Esophagus muscularis mucosa (tissue), 4 donors: Measurements from ENCODE around the gene SULF2. TPM values are rescaled to one million over a fixed set of nuclear protein-coding genes. Genes with fewer than 3 reads are reported as not detected.

Experiments
- DNase-seq: peaks from one replicate; pipeline ENCODE4 v3.0.0-alpha.2; 2017; ENCODE audit errors: extremely low spot score
- H3K27ac ChIP-seq, 4 donors: fragments of 200-600 bp; sonication (generic); replicated peaks in 1 of 4; 1 replicate in 3 of 4; 2 replicates in 1 of 4; pipeline ENCODE4 v1.5.1; 2016 to 2019; ENCODE audit warnings: mild to moderate bottlenecking in 1 of 4
- H3K27me3 ChIP-seq, 4 donors: fragments of 200-600 bp; sonication (generic); one replicate each; pipeline versions ENCODE4 v1.5.1 to v1.6.0; 2016 to 2019
- H3K36me3 ChIP-seq, 4 donors: fragments of 200-600 bp; sonication (generic); one replicate each; pipeline ENCODE4 v1.5.1; 2016 to 2019
- H3K4me1 ChIP-seq, 4 donors: fragments of 200-600 bp; sonication (generic); one replicate each; pipeline ENCODE4 v1.5.1; 2016 to 2019
- H3K4me3 ChIP-seq, 4 donors: fragments of 200-600 bp; sonication (generic); 1 replicate in 2 of 4; 2 replicates in 2 of 4; pipeline ENCODE4 v1.5.1; 2016 to 2019; ENCODE audit warnings: mild to moderate bottlenecking in 4 of 4, moderate library complexity in 1 of 4
- H3K9me3 ChIP-seq, 4 donors: fragments of 200-600 bp; sonication (generic); 1 replicate in 3 of 4; 2 replicates in 1 of 4; pipeline ENCODE4 v1.5.1; 2016 to 2019
- CTCF ChIP-seq, 3 experiments: fragments of 200-600 bp in 2 of 3; fragments of 450-650 bp in 1 of 3; sonication (generic) in 2 of 3; IDR thresholded peaks; one replicate each; pipeline ENCODE4 v1.5.1; 2017 to 2019; ENCODE audit warnings: antibody characterized with exemption in 3 of 3, mild to moderate bottlenecking in 2 of 3, moderate library complexity in 1 of 3
- EP300 ChIP-seq: sonication (generic); formaldehyde crosslinking; IDR thresholded peaks from one replicate; pipeline ENCODE4 v1.6.1; 2017; ENCODE audit warnings: antibody characterized with exemption
- POLR2A ChIP-seq: fragments of 450-650 bp; IDR thresholded peaks from one replicate; pipeline ENCODE4 v1.6.1; 2017; ENCODE audit warnings: antibody characterized with exemption, moderate library complexity, mild to moderate bottlenecking, low read depth
- POLR2AphosphoS5 ChIP-seq, 2 donors: sonication (generic); formaldehyde crosslinking; IDR thresholded peaks; one replicate each; pipeline ENCODE4 v1.6.1; 2017; ENCODE audit warnings: antibody characterized with exemption in 2 of 2
- WGBS: methylation state at CpG from one replicate; pipeline ENCODE4 v1.1.5; 2018; 5-methylcytosine and 5-hydroxymethylcytosine counted together
- intact Hi-C: fragments of 100-400 bp; cut with DNase I; formaldehyde crosslinking; loops from one replicate; pipeline ENCODE4 v1.15.1; 2023
- total RNA-seq, 4 donors: library from RNA; depleted of rRNA; stranded (reverse); fragments of >200 nt; gene quantifications; one replicate each; pipeline versions ENCODE4 v1.1.0 to v1.2.1, GENCODE V29; 2016

SULF2 gene
- total RNA-seq, 4 donors from 2014 or later = 78.7 to 243 (median 138) TPM

DNA sequence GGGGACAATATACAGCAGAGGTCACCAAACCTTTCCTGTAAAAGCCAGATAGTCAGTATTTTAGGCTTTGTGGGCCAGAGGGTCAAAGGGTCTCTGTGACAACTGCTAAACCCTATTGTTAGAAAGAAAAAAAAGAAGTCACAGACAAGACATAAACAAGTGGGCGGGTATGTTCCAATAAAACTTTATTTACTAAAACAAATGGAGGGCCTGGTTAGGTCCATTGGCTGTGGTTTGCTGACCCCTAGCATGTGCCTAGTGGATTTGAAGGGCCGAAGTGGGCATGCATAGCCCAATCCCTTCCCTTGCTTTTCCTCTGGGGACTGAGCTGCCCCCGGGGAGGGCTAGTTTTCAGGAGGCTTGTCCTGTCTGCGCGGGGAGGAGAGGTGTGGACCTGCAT lies 78.9 kb downstream of the SULF2 start:
- Histone ChIP-seq H3K36me3 (peaks cover 0 to 11% (median 6%) of the 10 kb centered on the region in 4 donors), H3K4me3 (no peak overlapping the region), H3K4me1 (peaks cover 20 to 47% (median 45%) of the 10 kb centered on the region in 4 donors), H3K9me3 (no peaks in the 10 kb centered on the region), H3K27ac (peak overlapping the region in 2 of 4 donors; percentile 75 to 83), H3K27me3 (no peaks in the 10 kb centered on the region)
- WGBS = 89% methylated on average over 5 of the region's 5 CpGs
- intact Hi-C loops = no loop called here
- no peak for TF ChIP-seq CTCF (IDR thresholded peaks at IDR 0.05)
- TF ChIP-seq POLR2A = no peak
- no peak for TF ChIP-seq EP300
- TF ChIP-seq POLR2AphosphoS5 (IDR thresholded peaks at IDR 0.05) = no peak
- DNase-seq = no peak

DNA sequence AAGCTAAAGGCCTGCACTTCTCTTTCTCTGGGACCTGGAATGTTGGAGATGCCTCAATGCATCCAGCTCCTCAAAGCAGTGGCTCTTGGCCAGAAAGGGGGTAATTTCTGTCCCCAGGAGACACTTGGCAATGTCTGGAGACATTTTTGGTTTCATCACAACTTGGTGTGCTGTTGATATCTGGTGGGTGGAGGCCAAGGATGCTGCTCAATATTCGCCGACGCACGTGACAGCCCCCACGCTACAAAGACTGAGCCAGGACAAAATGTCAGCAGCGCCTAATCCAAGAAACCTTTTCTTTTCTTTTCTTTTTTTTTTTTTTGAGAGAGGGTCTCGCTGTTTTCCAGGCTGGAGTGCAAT lies 79.8 kb downstream of the SULF2 start:
- Histone ChIP-seq H3K9me3 (no peaks in the 10 kb centered on the region), H3K27me3 (no peaks in the 10 kb centered on the region), H3K4me1 (peaks cover 20 to 38% (median 36%) of the 10 kb centered on the region in 4 donors), H3K36me3 (peaks cover 0 to 20% (median 10%) of the 10 kb centered on the region in 4 donors), H3K27ac (peak overlapping the region; percentile 59 to 83 (median 69)), H3K4me3 (no peak overlapping the region)
- intact Hi-C loops = no loop called here
- DNase-seq = no peak
- WGBS = 42% methylated on average over 7 of the region's 7 CpGs
- no peak for TF ChIP-seq EP300
- peak in 1 of 2 donors; percentile 12 for TF ChIP-seq POLR2AphosphoS5 (IDR thresholded peaks at IDR 0.05)

DNA sequence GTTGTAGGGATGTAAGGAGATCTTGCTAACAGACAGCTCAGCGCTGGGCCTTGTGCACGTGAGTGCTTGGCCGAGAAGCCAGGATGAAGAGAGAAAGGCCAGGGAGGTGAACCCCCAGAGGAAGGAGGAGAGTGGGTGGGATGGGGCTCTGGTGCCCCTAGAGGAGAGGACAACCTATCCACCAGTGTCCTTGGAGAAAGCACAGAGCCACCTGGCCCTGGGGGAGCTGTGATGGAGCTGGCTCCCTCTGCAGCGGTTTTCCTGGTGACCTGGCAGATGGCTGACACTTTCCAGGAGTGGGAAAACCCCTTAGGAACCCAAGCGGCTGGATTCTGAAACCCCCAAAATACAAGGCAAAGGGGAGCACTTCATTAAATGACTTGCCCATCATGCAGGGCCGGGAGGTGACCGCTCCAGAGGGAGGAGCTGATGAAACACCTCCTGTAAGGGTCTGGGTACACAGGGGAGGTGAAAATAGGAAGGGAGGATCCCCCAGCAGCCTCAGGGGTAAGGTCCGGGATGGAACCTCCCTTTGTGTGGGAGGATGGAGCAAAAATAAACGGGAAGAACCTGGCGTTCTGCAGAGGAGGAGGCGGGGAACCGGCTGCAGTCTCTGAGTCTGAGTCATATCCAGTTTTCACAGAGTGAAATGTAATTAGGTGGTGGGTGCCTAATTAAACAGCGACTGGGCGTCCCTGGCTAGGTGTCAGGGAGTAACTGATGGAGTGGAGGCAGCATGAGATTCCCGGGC lies 80.4 kb downstream of the SULF2 start:
- Histone ChIP-seq H3K9me3 (no peaks in the 10 kb centered on the region), H3K4me1 (peaks cover 20 to 36% (median 34%) of the 10 kb centered on the region in 4 donors), H3K36me3 (peaks cover 0 to 20% (median 10%) of the 10 kb centered on the region in 4 donors), H3K4me3 (no peak overlapping the region), H3K27ac (peak overlapping the region; percentile 59 to 83 (median 69)), H3K27me3 (no peaks in the 10 kb centered on the region)
- DNase-seq = no peak
- TF ChIP-seq POLR2A (no peak), POLR2AphosphoS5 (IDR thresholded peaks at IDR 0.05) (peak; percentile 52 to 55)
- WGBS = 35% methylated on average over 15 of the region's 15 CpGs
- intact Hi-C loops = no loop called here

DNA sequence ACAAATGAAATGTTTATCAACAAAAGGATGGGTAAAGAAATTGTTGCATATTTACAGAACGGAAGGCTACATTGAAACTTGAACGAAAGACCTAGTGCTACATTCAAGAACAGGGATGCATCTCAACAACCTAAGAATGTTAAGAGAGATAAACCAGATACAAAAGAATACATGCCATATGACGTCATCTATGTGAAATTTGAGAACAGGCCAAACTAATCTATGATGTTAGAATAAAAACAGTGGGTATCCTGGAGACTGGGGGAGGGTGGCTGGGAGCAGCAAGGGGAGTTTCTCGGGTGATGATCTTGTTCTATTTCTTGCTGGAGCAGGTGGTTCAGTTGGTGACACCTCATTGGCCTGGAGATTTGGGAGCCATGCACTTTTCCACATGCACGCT lies 81.5 kb downstream of the SULF2 start:
- Histone ChIP-seq H3K27ac (peak overlapping the region in 1 of 4 donors; percentile 83), H3K36me3 (peaks cover 0 to 23% (median 12%) of the 10 kb centered on the region in 4 donors), H3K4me3 (no peak overlapping the region), H3K27me3 (no peaks in the 10 kb centered on the region), H3K4me1 (peaks cover 20 to 40% (median 33%) of the 10 kb centered on the region in 4 donors), H3K9me3 (no peaks in the 10 kb centered on the region)
- DNase-seq = no peak
- 60% methylated on average over 5 of the region's 5 CpGs for WGBS
- intact Hi-C loops = no loop called here
- TF ChIP-seq CTCF (IDR thresholded peaks at IDR 0.05) = no peak
- no peak for TF ChIP-seq POLR2A
- TF ChIP-seq POLR2AphosphoS5 (IDR thresholded peaks at IDR 0.05) = no peak

- H3K27ac ChIP-seq = no peak overlapping the region
- intact Hi-C loops = no loop called here
- 91% methylated on average over 15 of the region's 15 CpGs for WGBS
These were observed 83.7 kb downstream of the SULF2 start for GRCh38 chr20:47701612-47702011.

More at GRCh38 chr20:47701612-47702011, 83.7 kb downstream of the SULF2 start:
- peaks cover 17 to 40% (median 31%) of the 10 kb centered on the region in 4 donors for H3K4me1 ChIP-seq
- no peak for DNase-seq
- H3K4me3 ChIP-seq = no peak overlapping the region
- peaks cover 0 to 26% (median 14%) of the 10 kb centered on the region in 4 donors for H3K36me3 ChIP-seq
- no peaks in the 10 kb centered on the region for H3K9me3 ChIP-seq
- no peaks in the 10 kb centered on the region for H3K27me3 ChIP-seq
- TF ChIP-seq CTCF (IDR thresholded peaks at IDR 0.05) (no peak), POLR2AphosphoS5 (IDR thresholded peaks at IDR 0.05) (no peak), POLR2A (no peak), EP300 (no peak)
